Endodermal cell (in vitro differentiated cells): ENCODE measurements around the gene FREM2. TPM values are rescaled to one million over a fixed set of nuclear protein-coding genes. Genes with fewer than 3 reads are reported as not detected.

Experiments
- DNase-seq: peaks from one replicate; pipeline ENCODE4 v3.0.0-alpha.2; 2017
- H3K27ac ChIP-seq: 2 replicates; pipeline ENCODE4 v1.5.1; 2013; ENCODE audit warnings: mild to moderate bottlenecking, low read depth, low read length, moderate library complexity
- H3K27me3 ChIP-seq: 2 replicates; pipeline ENCODE4 v1.6.1; 2013; ENCODE audit warnings: mild to moderate bottlenecking, low read length, moderate library complexity; ENCODE audit not compliant: insufficient read depth, control insufficient read depth, poor library complexity, severe bottlenecking
- H3K36me3 ChIP-seq: 2 replicates; pipeline ENCODE4 v1.7.0; 2013; ENCODE audit warnings: mild to moderate bottlenecking, low read length, moderate library complexity; ENCODE audit not compliant: control insufficient read depth, insufficient read depth
- H3K4me1 ChIP-seq: one replicate; pipeline ENCODE4 v1.7.0; 2013; ENCODE audit warnings: low read length; ENCODE audit not compliant: control insufficient read depth, insufficient read depth
- H3K4me3 ChIP-seq: 2 replicates; pipeline ENCODE4 v1.5.1; 2013; ENCODE audit warnings: mild to moderate bottlenecking, low read length, moderate library complexity
- H3K9ac ChIP-seq: 2 replicates; pipeline ENCODE4 v1.6.1; 2013; ENCODE audit warnings: mild to moderate bottlenecking, low read length, moderate library complexity; ENCODE audit not compliant: poor library complexity, severe bottlenecking; ENCODE audit errors: extremely low read depth
- H3K9me3 ChIP-seq: 2 replicates; pipeline ENCODE4 v1.6.1; 2013; ENCODE audit warnings: mild to moderate bottlenecking, low read length, moderate library complexity; ENCODE audit not compliant: control insufficient read depth
- H3K27ac Mint-ChIP-seq: 2 replicates; pipeline ENCODE4 v1.8.0; 2020; ENCODE audit warnings: mixed read lengths
- H3K27me3 Mint-ChIP-seq: 2 replicates; pipeline ENCODE4 v1.8.0; 2021; ENCODE audit warnings: mild to moderate bottlenecking, mixed read lengths; ENCODE audit not compliant: insufficient read depth
- H3K36me3 Mint-ChIP-seq: 2 replicates; pipeline ENCODE4 v1.8.0; 2020; ENCODE audit warnings: low read depth, mixed read lengths
- H3K4me1 Mint-ChIP-seq: 2 replicates; pipeline ENCODE4 v1.8.0; 2020; ENCODE audit warnings: mixed read lengths
- H3K4me3 Mint-ChIP-seq: 2 replicates; pipeline ENCODE4 v1.8.0; 2020; ENCODE audit warnings: mild to moderate bottlenecking, moderate library complexity, mixed read lengths
- H3K9me3 Mint-ChIP-seq: 2 replicates; pipeline ENCODE4 v1.8.0; 2020; ENCODE audit warnings: mild to moderate bottlenecking, mixed read lengths
- CTCF ChIP-seq: fragments of 200-600 bp; sonication (generic); conservative IDR thresholded peaks from 2 replicates; pipeline ENCODE4 v1.5.0; 2021; ENCODE audit warnings: antibody characterized with exemption, mild to moderate bottlenecking
- WGBS, 2 experiments: methylation state at CpG; one replicate each; pipeline versions ENCODE4 v1.1.5 to v1.1.7; 2013; ENCODE audit warnings: missing lambda C conversion rate in 2 of 2, mixed read lengths in 1 of 2; ENCODE audit not compliant: insufficient coverage in 1 of 2, insufficient read length in 1 of 2; 5-methylcytosine and 5-hydroxymethylcytosine counted together
- total RNA-seq, 2 donors: library from RNA; stranded (reverse); fragmentation: NEBNext Ultra II Directional in 1 of 2; extraction: Animal tissue kit (Norgen Biotek cat#: 25700) in 1 of 2; gene quantifications; 2 replicates in 1 of 2; 3 replicates in 1 of 2; pipeline ENCODE4 v1.2.1, GENCODE V29; 2021

Gene FREM2
- total RNA-seq, 2 donors from 2014 or later, result 20.4 to 28.4 TPM

- H3K4me3 ChIP-seq, result no peak overlapping the region
- Mint-ChIP-seq H3K27ac (no peak overlapping the region), H3K4me1 (peaks cover 33% of the 10 kb centered on the region)
These were observed 71.4 kb downstream of the FREM2 start for GRCh38 chr13:38758277-38758676.

DNA sequence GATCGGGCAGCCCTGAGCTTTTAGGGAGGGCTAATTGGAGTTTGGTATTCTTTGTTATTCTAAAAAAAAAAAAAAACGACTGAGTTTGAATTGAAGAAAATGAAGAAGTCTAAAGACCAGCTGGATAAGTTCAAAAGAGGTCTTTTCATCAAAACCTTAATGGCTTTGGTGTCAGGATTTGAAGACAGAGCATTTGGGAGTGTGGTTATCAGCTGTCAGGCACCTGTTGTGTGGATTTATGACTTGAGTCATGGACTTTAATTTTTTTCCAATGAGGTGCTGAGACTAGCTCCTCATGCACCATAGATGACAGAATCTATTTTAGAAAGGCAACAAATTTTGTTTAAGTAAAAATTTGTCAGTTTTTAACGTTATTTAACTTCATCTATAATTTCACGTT, 72.5 kb downstream of the FREM2 start:
- Histone ChIP-seq H3K36me3 (no peaks in the 10 kb centered on the region), H3K27me3 (peaks cover 3% of the 10 kb centered on the region), H3K4me3 (no peak overlapping the region), H3K27ac (no peak overlapping the region), H3K9me3 (no peaks in the 10 kb centered on the region), H3K4me1 (peaks cover 6% of the 10 kb centered on the region), H3K9ac (no peak overlapping the region)
- Mint-ChIP-seq H3K9me3 (no peaks in the 10 kb centered on the region), H3K36me3 (peaks cover under 1% of the 10 kb centered on the region), H3K27ac (no peak overlapping the region), H3K4me1 (peaks cover 37% of the 10 kb centered on the region), H3K4me3 (no peak overlapping the region), H3K27me3 (peaks cover 28% of the 10 kb centered on the region)
- TF ChIP-seq CTCF, result no peak
- no peak for DNase-seq
- whole genome bisulfite sequencing, 2 experiments, result 70 to 76% methylated on average over 1 to 4 of the region's 4 CpGs

More at GRCh38 chr13:38758277-38758676, 71.4 kb downstream of the FREM2 start:
- Histone ChIP-seq H3K27ac (no peak overlapping the region), H3K9ac (no peak overlapping the region), H3K36me3 (no peaks in the 10 kb centered on the region), H3K9me3 (no peaks in the 10 kb centered on the region), H3K4me1 (peaks cover 6% of the 10 kb centered on the region), H3K27me3 (peaks cover 3% of the 10 kb centered on the region)
- peaks cover 28% of the 10 kb centered on the region for H3K27me3 Mint-ChIP-seq
- no peaks in the 10 kb centered on the region for H3K9me3 Mint-ChIP-seq
- DNase-seq, result peak; percentile 62
- H3K4me3 Mint-ChIP-seq, result no peak overlapping the region
- no peak for TF ChIP-seq CTCF
- no peaks in the 10 kb centered on the region for H3K36me3 Mint-ChIP-seq
- WGBS, 2 experiments, result 44 to 59% methylated on average over 3 to 5 of the region's 5 CpGs

DNA sequence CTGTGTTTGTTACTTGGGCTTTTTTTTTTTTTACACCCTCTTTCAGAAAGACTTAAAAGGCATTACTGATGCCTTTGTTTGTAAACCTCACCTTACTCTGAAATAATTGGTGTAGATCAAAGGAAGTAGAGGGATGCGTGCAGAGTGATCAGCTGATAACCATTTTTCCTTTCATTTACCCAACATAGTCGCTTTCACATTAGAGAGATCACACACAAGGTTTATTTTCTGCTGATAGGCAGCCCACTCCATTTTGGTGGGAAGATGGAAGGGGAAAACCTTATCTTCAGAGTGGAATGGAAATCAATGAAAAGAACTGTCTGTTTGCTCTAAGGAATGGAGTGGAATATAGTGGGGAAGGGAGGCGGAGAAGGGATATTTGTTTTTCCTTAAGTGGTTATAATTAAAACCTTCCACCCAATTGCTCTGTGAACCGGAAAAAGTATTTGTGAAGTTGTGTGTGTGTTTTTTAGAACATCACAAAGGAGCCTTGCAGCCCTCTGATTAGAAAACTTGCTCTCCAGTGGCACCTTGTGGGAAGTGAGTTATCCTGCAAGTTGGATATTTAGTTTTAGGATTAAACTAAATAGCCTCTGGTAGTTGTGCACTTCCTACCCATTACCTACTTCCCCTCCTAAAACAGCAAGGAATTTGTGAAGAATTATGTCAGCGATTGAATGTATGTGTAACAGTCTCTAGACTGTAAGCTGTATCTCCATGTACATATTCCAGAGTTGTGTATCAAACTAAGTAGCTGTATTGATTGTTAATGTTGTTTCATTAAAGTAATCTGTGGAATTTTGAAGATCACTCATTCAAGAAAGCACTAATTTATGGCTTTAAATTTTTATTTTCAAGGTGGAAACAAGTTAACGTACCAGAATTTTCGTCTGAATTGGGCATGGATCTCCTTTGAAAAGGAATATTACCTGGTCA, 76.8 kb downstream of the FREM2 start:
- peak; percentile 85 for TF ChIP-seq CTCF
- Histone ChIP-seq H3K27me3 (no peaks in the 10 kb centered on the region), H3K4me3 (no peak overlapping the region), H3K4me1 (peaks cover under 1% of the 10 kb centered on the region), H3K9ac (no peak overlapping the region), H3K36me3 (no peaks in the 10 kb centered on the region), H3K27ac (no peak overlapping the region), H3K9me3 (no peaks in the 10 kb centered on the region)
- 36 to 80% methylated on average over 2 to 5 of the region's 7 CpGs for WGBS, 2 experiments
- Mint-ChIP-seq H3K27me3 (peaks cover 13% of the 10 kb centered on the region), H3K9me3 (no peaks in the 10 kb centered on the region), H3K27ac (peak overlapping the region; percentile 76), H3K36me3 (peaks cover 6% of the 10 kb centered on the region), H3K4me1 (peaks cover 26% of the 10 kb centered on the region), H3K4me3 (peak overlapping the region; percentile 3)
- peak; percentile 70 for DNase-seq
